PC-9 (cell line): ENCODE measurements around the gene MUC5AC. TPM values are rescaled to one million over a fixed set of nuclear protein-coding genes. Genes with fewer than 3 reads are reported as not detected.
"Not testable (repeated sequence)": the region's sequence is repeated elsewhere in the genome, so short reads cannot be mapped to it uniquely, and the experiment has no call there.

Source experiments
- BruUV-seq: library from RNA; stranded (reverse); fragments of 400-500 nt; replicated peaks from 2 replicates; lab custom pipeline; 2021; lab: Mats Ljungman, UMichigan
- CTCF ChIA-PET: fragments of 300-600 bp; sonication (Branson Sonifier 250); formaldehyde crosslinking; loops from one replicate; lab custom pipeline; 2022; ENCODE audit warnings: antibody characterized with exemption; lab: Charles Lee
- POLR2A ChIA-PET: fragments of 300-600 bp; sonication (Branson Sonifier 250); formaldehyde crosslinking; loops from one replicate; lab custom pipeline; 2022; ENCODE audit warnings: antibody characterized with exemption; ENCODE audit not compliant: unreplicated experiment; lab: Charles Lee
- DNase-seq, 2 experiments: peaks; one replicate each; pipeline versions ENCODE4 v3.0.0 to v3.0.0-alpha.2; 2015 to 2022; ENCODE audit warnings: mixed read lengths in 1 of 2
- H2AFZ ChIP-seq: fragments of 200-600 bp; sonication (generic); 2 replicates; pipeline ENCODE4 v1.8.1; 2017; ENCODE audit warnings: antibody characterized with exemption
- H3F3A ChIP-seq: fragments of 200-600 bp; sonication (generic); 2 replicates; pipeline ENCODE4 v1.8.1; 2017; ENCODE audit warnings: antibody characterized with exemption, mild to moderate bottlenecking, low read depth; ENCODE audit not compliant: insufficient read depth
- H3K27ac ChIP-seq: fragments of 200-600 bp; sonication (generic); 2 replicates; pipeline ENCODE4 v1.6.1; 2016; ENCODE audit warnings: mixed run types
- H3K27me3 ChIP-seq: fragments of 200-600 bp; sonication (generic); 2 replicates; pipeline ENCODE4 v1.6.1; 2016; ENCODE audit warnings: low read depth, mixed run types; ENCODE audit not compliant: insufficient read depth
- H3K36me3 ChIP-seq: fragments of 200-600 bp; sonication (generic); 2 replicates; pipeline ENCODE4 v1.6.1; 2016; ENCODE audit warnings: low read depth, mixed run types
- H3K4me1 ChIP-seq: fragments of 200-600 bp; sonication (generic); replicated peaks from 2 replicates; pipeline ENCODE4 v1.6.1; 2016; ENCODE audit warnings: mixed run types; ENCODE audit not compliant: insufficient read depth
- H3K4me2 ChIP-seq: fragments of 200-600 bp; sonication (generic); 2 replicates; pipeline ENCODE4 v1.6.1; 2017; ENCODE audit warnings: mixed run types
- H3K4me3 ChIP-seq: fragments of 200-600 bp; sonication (generic); 2 replicates; pipeline ENCODE4 v1.6.1; 2016; ENCODE audit warnings: mixed run types
- H3K79me2 ChIP-seq: fragments of 200-600 bp; sonication (generic); 2 replicates; pipeline ENCODE4 v1.6.1; 2017; ENCODE audit warnings: low read depth, mixed run types
- H3K9me2 ChIP-seq: fragments of 200-600 bp; sonication (generic); 2 replicates; pipeline ENCODE4 v1.8.1; 2017; ENCODE audit warnings: mild to moderate bottlenecking; ENCODE audit not compliant: insufficient read depth
- H3K9me3 ChIP-seq: fragments of 200-600 bp; sonication (generic); 2 replicates; pipeline ENCODE4 v1.8.1; 2016; ENCODE audit warnings: low read depth; ENCODE audit not compliant: insufficient read depth
- H4K20me1 ChIP-seq: fragments of 200-600 bp; sonication (generic); 2 replicates; pipeline ENCODE4 v1.8.1; 2017; ENCODE audit not compliant: insufficient read depth
- CTCF ChIP-seq: fragments of 200-600 bp; sonication (generic); conservative IDR thresholded peaks from 2 replicates; pipeline ENCODE4 v1.6.1; 2017; ENCODE audit warnings: mixed run types, antibody characterized with exemption, mild to moderate bottlenecking, moderate library complexity
- EZH2 ChIP-seq: fragments of 200-600 bp; sonication (generic); IDR thresholded peaks from 2 replicates; pipeline ENCODE4 v1.8.0; 2017; ENCODE audit warnings: antibody characterized with exemption, low read depth
- intact Hi-C: fragments of 100-400 bp; cut with micrococcal nuclease; formaldehyde crosslinking; loops from one replicate; pipeline ENCODE4 v1.10.0; 2022; ENCODE audit not compliant: unreplicated experiment
- total RNA-seq: library from RNA; stranded (reverse); gene quantifications from 2 replicates; pipeline ENCODE4 v1.2.3, GENCODE V29; 2021

The MUC5AC gene
- total RNA-seq, 1 experiment from 2014 or later = 0.09 TPM

GRCh38 chr11:1180947-1181391 is 23.2 kb downstream of the MUC5AC start:
- H2AFZ ChIP-seq = no peak overlapping the region
- no peaks in the 10 kb centered on the region for H3K4me1 ChIP-seq
- H3F3A ChIP-seq = no peaks in the 10 kb centered on the region
- no peak overlapping the region for H3K4me3 ChIP-seq
- peaks cover 9% of the 10 kb centered on the region; the same call in 1 of the 2 replicates for H3K27me3 ChIP-seq
- TF ChIP-seq CTCF (no peak), EZH2 (no peak)
- POLR2A ChIA-PET = no interaction called here
- H3K79me2 ChIP-seq = no peaks in the 10 kb centered on the region
- H3K9me2 ChIP-seq = no peaks in the 10 kb centered on the region
- no peaks in the 10 kb centered on the region for H3K36me3 ChIP-seq
- BruUV-seq = no TSS peak
- no peak overlapping the region for H3K4me2 ChIP-seq
- CTCF ChIA-PET = no interaction called here
- no peak overlapping the region for H3K27ac ChIP-seq
- no peaks in the 10 kb centered on the region for H4K20me1 ChIP-seq
- DNase-seq = no peak
- intact Hi-C loops = no loop called here
- H3K9me3 ChIP-seq = no peaks in the 10 kb centered on the region

GRCh38 chr11:1181420-1181819 is 23.7 kb downstream of the MUC5AC start:
- no peak for DNase-seq
- no peaks in the 10 kb centered on the region for H3K79me2 ChIP-seq
- peaks cover 11% of the 10 kb centered on the region; the same call in 1 of the 2 replicates for H3K27me3 ChIP-seq
- no peak overlapping the region for H3K4me3 ChIP-seq
- H3K27ac ChIP-seq = no peak overlapping the region
- H3K4me2 ChIP-seq = no peak overlapping the region
- H4K20me1 ChIP-seq = no peaks in the 10 kb centered on the region
- H3K4me1 ChIP-seq = no peaks in the 10 kb centered on the region
- H3K9me2 ChIP-seq = no peaks in the 10 kb centered on the region
- no peaks in the 10 kb centered on the region for H3K36me3 ChIP-seq
- no peak overlapping the region for H2AFZ ChIP-seq
- H3F3A ChIP-seq = no peaks in the 10 kb centered on the region
- TF ChIP-seq CTCF (no peak), EZH2 (no peak)
- intact Hi-C loops = no loop called here
- CTCF ChIA-PET = no interaction called here
- POLR2A ChIA-PET = no interaction called here
- BruUV-seq = no TSS peak
- no peaks in the 10 kb centered on the region for H3K9me3 ChIP-seq

- POLR2A ChIA-PET = no interaction called here
- intact Hi-C loops = no loop called here
Measured at GRCh38 chr11:1181853-1182535, 24.2 kb downstream of the MUC5AC start.

GRCh38 chr11:1184139-1184538 is 26.4 kb downstream of the MUC5AC start:
- H3K9me2 ChIP-seq, H3K9me3 ChIP-seq, intact Hi-C loops, H3F3A ChIP-seq, H3K4me3 ChIP-seq, POLR2A ChIA-PET, H2AFZ ChIP-seq, H4K20me1 ChIP-seq, H3K4me2 ChIP-seq, H3K27ac ChIP-seq, BruUV-seq, H3K79me2 ChIP-seq, H3K4me1 ChIP-seq, DNase-seq, H3K36me3 ChIP-seq, CTCF ChIA-PET: not testable (repeated sequence)
- peaks cover 19% of the 10 kb centered on the region for H3K27me3 ChIP-seq

More at GRCh38 chr11:1181853-1182535, 24.2 kb downstream of the MUC5AC start:
- TF ChIP-seq EZH2 (no peak), CTCF (no peak)
- Histone ChIP-seq H3K27me3 (peaks cover 16% of the 10 kb centered on the region; the same call in 1 of the 2 replicates), H2AFZ (no peak overlapping the region), H3K4me3 (no peak overlapping the region), H3K36me3 (no peaks in the 10 kb centered on the region), H3F3A (no peaks in the 10 kb centered on the region), H4K20me1 (no peaks in the 10 kb centered on the region), H3K9me3 (no peaks in the 10 kb centered on the region), H3K79me2 (no peaks in the 10 kb centered on the region), H3K4me2 (no peak overlapping the region), H3K4me1 (no peaks in the 10 kb centered on the region), H3K9me2 (no peaks in the 10 kb centered on the region), H3K27ac (no peak overlapping the region)
- BruUV-seq = no TSS peak
- CTCF ChIA-PET = no interaction called here
- DNase-seq = no peak

GRCh38 chr11:1188451-1189130 is 30.8 kb downstream of the MUC5AC start:
- DNase-seq, CTCF ChIA-PET, H3K9me2 ChIP-seq, H3K27ac ChIP-seq, H3K4me3 ChIP-seq, H3K4me1 ChIP-seq, POLR2A ChIA-PET, BruUV-seq, H4K20me1 ChIP-seq, H3K9me3 ChIP-seq, H3F3A ChIP-seq, H2AFZ ChIP-seq, H3K36me3 ChIP-seq, intact Hi-C loops, H3K4me2 ChIP-seq, H3K79me2 ChIP-seq: not testable (repeated sequence)
- peaks cover 21% of the 10 kb centered on the region for H3K27me3 ChIP-seq
